A549 (cell line): ENCODE measurements around the gene WDR20. TPM values are rescaled to one million over a fixed set of nuclear protein-coding genes. Genes with fewer than 3 reads are reported as not detected.
A peak's percentile ranks its signal among the peaks of the same experiment; 100 is the strongest.
"Not testable (repeated sequence)": the region's sequence is repeated elsewhere in the genome, so short reads cannot be mapped to it uniquely, and the experiment has no call there.

Experiments
- ATAC-seq, 2 experiments: fragments of 200-7000 bp in 1 of 2; fragments of >200 bp in 1 of 2; cut with Nextera tagmentation in 1 of 2; cut with Tn5 transposase in 1 of 2; 3 replicates each; pipeline versions ENCODE4 v1.8.0 to v1.9.1; 2018 to 2020; ENCODE audit warnings: mild to moderate bottlenecking in 1 of 2, moderate library complexity in 1 of 2
- CTCF ChIA-PET: fragments of 300-600 bp; sonication (Branson Sonifier 250); formaldehyde crosslinking; extraction: SDS; loops from one replicate; lab custom pipeline; 2021; ENCODE audit warnings: antibody characterized with exemption, inconsistent platforms; lab: Yijun Ruan, JAX
- POLR2A ChIA-PET: fragments of 350-600 bp; formaldehyde crosslinking; extraction: SDS; loops from one replicate; lab custom pipeline; 2021; ENCODE audit warnings: antibody characterized with exemption, inconsistent platforms; lab: Yijun Ruan, JAX
- DNase-seq, 2 experiments: peaks; one replicate each; pipeline versions ENCODE4 v3.0.0 to v3.0.0-alpha.2; 2011 to 2016; ENCODE audit warnings: low read depth in 1 of 2, low spot score in 1 of 2
- FAIRE-seq: peaks from 2 replicates; lab custom pipeline; 2011; peaks lifted over from hg19 to GRCh38; lab: Jason Lieb, UNC
- H3K27ac ChIP-seq, 2 experiments: fragments of >200 bp; sonication (Bioruptor Twin); formaldehyde crosslinking; 3 replicates each; pipeline ENCODE4 v1.5.1; 2016 to 2017
- H3K4me1 ChIP-seq: fragments of >200 bp; sonication (Bioruptor Twin); formaldehyde crosslinking; 3 replicates; pipeline ENCODE4 v1.6.1; 2016
- H3K4me2 ChIP-seq: fragments of >200 bp; sonication (Bioruptor Twin); formaldehyde crosslinking; 3 replicates; pipeline ENCODE4 v1.6.1; 2016
- H3K4me3 ChIP-seq: fragments of >200 bp; sonication (Bioruptor Twin); formaldehyde crosslinking; 3 replicates; pipeline ENCODE4 v1.5.1; 2016
- H3K9me3 ChIP-seq: fragments of >200 bp; sonication (Bioruptor Twin); formaldehyde crosslinking; 3 replicates; pipeline ENCODE4 v1.6.1; 2016
- CHD4 ChIP-seq: fragments of 200-600 bp; sonication (generic); IDR thresholded peaks from 2 replicates; pipeline ENCODE4 v1.6.1; 2016; ENCODE audit warnings: antibody characterized with exemption, mild to moderate bottlenecking, borderline replicate concordance
- FOSL2 ChIP-seq, 2 experiments: fragments of 450-650 bp in 1 of 2; fragments of >200 bp in 1 of 2; sonication (Bioruptor Twin) in 1 of 2; formaldehyde crosslinking; IDR thresholded peaks; 2 replicates each; pipeline versions ENCODE4 v1.5.0 to v1.6.1; 2016 to 2020; ENCODE audit warnings: mild to moderate bottlenecking in 1 of 2, moderate library complexity in 1 of 2
- HOXA7 ChIP-seq: fragments of 250-450 bp; sonication (Bioruptor Pico); IDR thresholded peaks from 2 replicates; pipeline ENCODE4 v1.5.0; 2020; ENCODE audit warnings: mild to moderate bottlenecking, moderate library complexity
- JUN ChIP-seq, 2 experiments: fragments of >200 bp; sonication (Bioruptor Twin); formaldehyde crosslinking; IDR thresholded peaks; 2 replicates in 1 of 2; 3 replicates in 1 of 2; pipeline ENCODE4 v1.6.1; 2016 to 2017
- JUNB ChIP-seq: fragments of >200 bp; sonication (Bioruptor Twin); formaldehyde crosslinking; IDR thresholded peaks from 2 replicates; pipeline ENCODE4 v1.6.1; 2016
- KDM1A ChIP-seq: fragments of 200-600 bp; sonication (generic); IDR thresholded peaks from 2 replicates; pipeline ENCODE4 v1.6.1; 2016; ENCODE audit warnings: low read depth, mild to moderate bottlenecking
- KDM5A ChIP-seq: fragments of 200-600 bp; sonication (generic); IDR thresholded peaks from 2 replicates; pipeline ENCODE4 v1.6.1; 2016; ENCODE audit warnings: antibody characterized with exemption, mild to moderate bottlenecking
- MAFK ChIP-seq: fragments of 450-650 bp; IDR thresholded peaks from 2 replicates; pipeline ENCODE4 v1.6.1; 2014; ENCODE audit not compliant: partially characterized antibody
- NR3C1 ChIP-seq: fragments of >200 bp; sonication (Bioruptor Twin); formaldehyde crosslinking; IDR thresholded peaks from 3 replicates; pipeline ENCODE4 v1.6.1; 2017
- SREBF2 ChIP-seq: fragments of 450-650 bp; IDR thresholded peaks from 2 replicates; pipeline ENCODE4 v1.6.1; 2014; ENCODE audit warnings: mild to moderate bottlenecking, moderate library complexity
- ZC3H11A ChIP-seq: fragments of 450-650 bp; IDR thresholded peaks from 2 replicates; pipeline ENCODE4 v1.6.1; 2014; ENCODE audit warnings: antibody characterized with exemption, mild to moderate bottlenecking
- ZFP36 ChIP-seq: fragments of 450-650 bp; IDR thresholded peaks from 2 replicates; pipeline ENCODE4 v1.6.1; 2014; ENCODE audit warnings: borderline replicate concordance; ENCODE audit not compliant: partially characterized antibody
- ZNF302 ChIP-seq: fragments of 250-450 bp; sonication (Bioruptor Pico); IDR thresholded peaks from 2 replicates; pipeline ENCODE4 v1.9.0; 2021; ENCODE audit warnings: inconsistent platforms, mild to moderate bottlenecking, moderate library complexity
- ZSCAN20 ChIP-seq: fragments of 250-450 bp; sonication (Bioruptor Pico); IDR thresholded peaks from 2 replicates; pipeline ENCODE4 v1.8.0; 2022; ENCODE audit warnings: mild to moderate bottlenecking, moderate library complexity
- WGBS: methylation state at CpG from one replicate; pipeline ENCODE4 v1.1.6; 2017; ENCODE audit errors: missing lambda C conversion rate; 5-methylcytosine and 5-hydroxymethylcytosine counted together
- polyA plus RNA-seq, 4 experiments: library from polyadenylated mRNA; depleted of rRNA in 3 of 4; stranded (reverse); fragments of >200 nt; fragmentation: RNase III in 1 of 4; extraction: RNeasy Plus Mini Kit Qiagen cat#74134 plus additional on column Dnase treatment in 1 of 4; gene quantifications; 2 replicates in 3 of 4; 3 replicates in 1 of 4; pipeline ENCODE4 v1.2.3, GENCODE V29; 2011 to 2017
- TF ChIP-seq, protein P1 (sequence below): fragments of >200 bp; sonication (Bioruptor Twin); formaldehyde crosslinking; IDR thresholded peaks from 3 replicates; pipeline ENCODE4 v1.5.1; 2016
- TF ChIP-seq, protein P2 (sequence below): IDR thresholded peaks from 2 replicates; pipeline ENCODE4 v1.6.1; 2012
- TF ChIP-seq, protein P3 (sequence below): fragments of 200-600 bp; sonication (generic); IDR thresholded peaks from 2 replicates; pipeline ENCODE4 v1.6.1; 2016; ENCODE audit warnings: antibody characterized with exemption, mild to moderate bottlenecking, moderate library complexity
- TF ChIP-seq, protein P4 (sequence below): fragments of >200 bp; sonication (Bioruptor Twin); formaldehyde crosslinking; IDR thresholded peaks from 2 replicates; pipeline ENCODE4 v1.6.1; 2016

The WDR20 gene
- polyA plus RNA-seq, 2 of the 4 experiments (the other 2 are of a cell fraction) = 19.5 to 20.6 TPM

DNA sequence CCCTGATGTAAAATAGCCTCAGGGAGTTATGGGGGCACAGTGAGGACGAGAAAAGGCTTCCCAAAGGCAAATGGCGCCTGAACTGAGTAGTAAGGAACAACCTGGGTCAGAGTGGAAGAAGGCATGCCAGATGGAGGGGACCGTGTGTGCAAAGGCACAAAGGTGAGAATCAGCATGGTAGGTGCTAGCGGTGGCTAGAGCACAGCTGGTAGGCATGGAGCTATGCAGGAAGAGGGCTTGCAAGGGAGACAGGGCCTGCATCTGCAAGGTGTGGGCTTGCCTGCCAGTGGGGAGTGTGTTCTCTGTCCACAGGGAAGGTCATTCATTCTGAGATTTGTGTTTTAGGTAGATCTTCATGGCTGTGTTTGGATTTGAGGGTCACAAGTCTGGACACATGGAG lies 34.3 kb upstream of the WDR20 start:
- FAIRE-seq (no peak), DNase-seq (no peak), ATAC-seq (peak in 1 of 2 experiments; percentile 22; a peak in 2 of 6 replicates)
- no peak overlapping the region for H3K4me2 ChIP-seq
- H3K9me3 ChIP-seq = peaks cover 6% of the 10 kb centered on the region; the same call in 1 of the 3 replicates
- H3K4me1 ChIP-seq = no peaks in the 10 kb centered on the region
- WGBS = 84% methylated on average over 4 of the region's 4 CpGs
- POLR2A ChIA-PET = no interaction called here
- TF ChIP-seq ZC3H11A (no peak), MAFK (no peak), KDM1A (no peak), HOXA7 (no peak), ZNF302 (CRISPR knock-in tag) (no peak), KDM5A (no peak), CHD4 (no peak), JUN (IDR thresholded peaks at IDR 0.05) (no peak), ZSCAN20 (no peak), FOSL2 (IDR thresholded peaks at IDR 0.05) (no peak), FOSL2 (CRISPR knock-in tag; IDR thresholded peaks at IDR 0.05) (no peak), NR3C1 (no peak), SREBF2 (no peak)
- TF ChIP-seq, protein P1, sequence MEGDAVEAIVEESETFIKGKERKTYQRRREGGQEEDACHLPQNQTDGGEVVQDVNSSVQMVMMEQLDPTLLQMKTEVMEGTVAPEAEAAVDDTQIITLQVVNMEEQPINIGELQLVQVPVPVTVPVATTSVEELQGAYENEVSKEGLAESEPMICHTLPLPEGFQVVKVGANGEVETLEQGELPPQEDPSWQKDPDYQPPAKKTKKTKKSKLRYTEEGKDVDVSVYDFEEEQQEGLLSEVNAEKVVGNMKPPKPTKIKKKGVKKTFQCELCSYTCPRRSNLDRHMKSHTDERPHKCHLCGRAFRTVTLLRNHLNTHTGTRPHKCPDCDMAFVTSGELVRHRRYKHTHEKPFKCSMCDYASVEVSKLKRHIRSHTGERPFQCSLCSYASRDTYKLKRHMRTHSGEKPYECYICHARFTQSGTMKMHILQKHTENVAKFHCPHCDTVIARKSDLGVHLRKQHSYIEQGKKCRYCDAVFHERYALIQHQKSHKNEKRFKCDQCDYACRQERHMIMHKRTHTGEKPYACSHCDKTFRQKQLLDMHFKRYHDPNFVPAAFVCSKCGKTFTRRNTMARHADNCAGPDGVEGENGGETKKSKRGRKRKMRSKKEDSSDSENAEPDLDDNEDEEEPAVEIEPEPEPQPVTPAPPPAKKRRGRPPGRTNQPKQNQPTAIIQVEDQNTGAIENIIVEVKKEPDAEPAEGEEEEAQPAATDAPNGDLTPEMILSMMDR = no peak
- TF ChIP-seq, protein P2, sequence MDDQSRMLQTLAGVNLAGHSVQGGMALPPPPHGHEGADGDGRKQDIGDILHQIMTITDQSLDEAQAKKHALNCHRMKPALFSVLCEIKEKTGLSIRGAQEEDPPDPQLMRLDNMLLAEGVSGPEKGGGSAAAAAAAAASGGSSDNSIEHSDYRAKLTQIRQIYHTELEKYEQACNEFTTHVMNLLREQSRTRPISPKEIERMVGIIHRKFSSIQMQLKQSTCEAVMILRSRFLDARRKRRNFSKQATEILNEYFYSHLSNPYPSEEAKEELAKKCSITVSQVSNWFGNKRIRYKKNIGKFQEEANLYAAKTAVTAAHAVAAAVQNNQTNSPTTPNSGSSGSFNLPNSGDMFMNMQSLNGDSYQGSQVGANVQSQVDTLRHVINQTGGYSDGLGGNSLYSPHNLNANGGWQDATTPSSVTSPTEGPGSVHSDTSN = no peak
- TF ChIP-seq, protein P3, sequence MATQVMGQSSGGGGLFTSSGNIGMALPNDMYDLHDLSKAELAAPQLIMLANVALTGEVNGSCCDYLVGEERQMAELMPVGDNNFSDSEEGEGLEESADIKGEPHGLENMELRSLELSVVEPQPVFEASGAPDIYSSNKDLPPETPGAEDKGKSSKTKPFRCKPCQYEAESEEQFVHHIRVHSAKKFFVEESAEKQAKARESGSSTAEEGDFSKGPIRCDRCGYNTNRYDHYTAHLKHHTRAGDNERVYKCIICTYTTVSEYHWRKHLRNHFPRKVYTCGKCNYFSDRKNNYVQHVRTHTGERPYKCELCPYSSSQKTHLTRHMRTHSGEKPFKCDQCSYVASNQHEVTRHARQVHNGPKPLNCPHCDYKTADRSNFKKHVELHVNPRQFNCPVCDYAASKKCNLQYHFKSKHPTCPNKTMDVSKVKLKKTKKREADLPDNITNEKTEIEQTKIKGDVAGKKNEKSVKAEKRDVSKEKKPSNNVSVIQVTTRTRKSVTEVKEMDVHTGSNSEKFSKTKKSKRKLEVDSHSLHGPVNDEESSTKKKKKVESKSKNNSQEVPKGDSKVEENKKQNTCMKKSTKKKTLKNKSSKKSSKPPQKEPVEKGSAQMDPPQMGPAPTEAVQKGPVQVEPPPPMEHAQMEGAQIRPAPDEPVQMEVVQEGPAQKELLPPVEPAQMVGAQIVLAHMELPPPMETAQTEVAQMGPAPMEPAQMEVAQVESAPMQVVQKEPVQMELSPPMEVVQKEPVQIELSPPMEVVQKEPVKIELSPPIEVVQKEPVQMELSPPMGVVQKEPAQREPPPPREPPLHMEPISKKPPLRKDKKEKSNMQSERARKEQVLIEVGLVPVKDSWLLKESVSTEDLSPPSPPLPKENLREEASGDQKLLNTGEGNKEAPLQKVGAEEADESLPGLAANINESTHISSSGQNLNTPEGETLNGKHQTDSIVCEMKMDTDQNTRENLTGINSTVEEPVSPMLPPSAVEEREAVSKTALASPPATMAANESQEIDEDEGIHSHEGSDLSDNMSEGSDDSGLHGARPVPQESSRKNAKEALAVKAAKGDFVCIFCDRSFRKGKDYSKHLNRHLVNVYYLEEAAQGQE = no peak
- TF ChIP-seq, protein P4, sequence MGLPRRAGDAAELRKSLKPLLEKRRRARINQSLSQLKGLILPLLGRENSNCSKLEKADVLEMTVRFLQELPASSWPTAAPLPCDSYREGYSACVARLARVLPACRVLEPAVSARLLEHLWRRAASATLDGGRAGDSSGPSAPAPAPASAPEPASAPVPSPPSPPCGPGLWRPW = no peak
- CTCF ChIA-PET = interaction anchor here (1.2 to 4.5 kb wide), 7 partner anchors 9 to 368 kb away, joined by 3 to 34 read pairs (median 4); no protein-coding TSS in a partner anchor
- H3K4me3 ChIP-seq = no peak overlapping the region
- no peak overlapping the region for H3K27ac ChIP-seq

DNA sequence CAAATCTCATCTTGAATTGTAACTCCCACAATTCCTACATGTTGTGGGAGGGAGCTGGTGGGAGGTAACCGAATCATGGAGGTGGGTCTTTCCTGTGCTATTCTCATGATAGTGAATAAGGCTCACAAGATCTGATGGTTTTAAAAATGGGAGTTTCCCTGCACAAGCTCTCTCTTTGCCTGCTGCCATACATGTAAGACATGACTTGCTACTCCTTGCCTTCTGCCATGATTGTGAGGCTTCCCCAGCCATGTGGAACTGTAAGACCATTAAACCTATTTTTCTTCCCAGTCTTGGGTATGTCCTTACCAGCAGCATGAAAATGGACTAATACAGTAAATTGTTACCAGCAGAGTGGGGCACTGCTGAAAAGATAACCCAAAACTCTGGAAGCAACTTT lies 30.4 kb upstream of the WDR20 start:
- ATAC-seq, FAIRE-seq, DNase-seq, H3K27ac ChIP-seq, H3K4me3 ChIP-seq, POLR2A ChIA-PET, H3K4me2 ChIP-seq, H3K4me1 ChIP-seq: not testable (repeated sequence)
- CTCF ChIA-PET = interaction anchor here (2.2 to 2.7 kb wide), 2 partner anchors 9 to 13 kb away, joined by 7 to 9 read pairs; no protein-coding TSS in a partner anchor
- 69% methylated on average over 1 of the region's 1 CpG for WGBS
- H3K9me3 ChIP-seq = peaks cover 20% of the 10 kb centered on the region

DNA sequence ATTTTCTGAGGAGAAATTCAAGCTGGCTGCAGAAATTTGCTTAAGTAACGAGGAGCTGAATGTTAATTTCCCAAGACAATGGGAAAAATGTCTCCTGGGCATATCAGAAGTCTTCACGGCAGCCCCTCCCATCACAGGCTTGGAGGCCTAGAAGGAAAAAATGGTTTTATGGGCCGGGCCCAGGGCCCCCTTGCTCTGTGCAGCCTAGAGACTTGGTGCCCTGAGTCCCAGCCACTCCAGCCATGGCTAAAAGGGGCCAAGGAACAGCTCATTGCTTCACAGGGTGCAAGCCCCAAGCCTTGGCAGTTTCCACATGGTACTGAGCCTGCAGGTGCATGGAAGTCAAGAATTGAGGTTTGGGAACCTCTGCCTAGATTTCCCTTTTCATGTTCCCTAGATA lies 28.6 kb upstream of the WDR20 start:
- H3K4me1 ChIP-seq = no peaks in the 10 kb centered on the region
- ChIA-PET POLR2A (no interaction called here), CTCF (interaction anchor here (1.5 to 2.7 kb wide), 2 partner anchors 14 to 98 kb away, joined by 3 to 9 read pairs; no protein-coding TSS in a partner anchor)
- FAIRE-seq (no peak), ATAC-seq (no peak), DNase-seq (no peak)
- WGBS = 77% methylated on average over 3 of the region's 3 CpGs
- no peak overlapping the region for H3K4me3 ChIP-seq
- H3K27ac ChIP-seq = no peak overlapping the region
- TF ChIP-seq JUNB (no peak), ZFP36 (peak; percentile 74)
- no peak overlapping the region for H3K4me2 ChIP-seq
- H3K9me3 ChIP-seq = peaks cover 20% of the 10 kb centered on the region
